GM19438 (cell line): ENCODE data around the gene ZNF732.
A peak's percentile ranks its signal among the peaks of the same experiment; 100 is the strongest.
"Not testable (repeated sequence)": the region's sequence is repeated elsewhere in the genome, so short reads cannot be mapped to it uniquely, and the experiment has no call there.

Experiments
- ATAC-seq: cut with Tn5 transposase; IDR thresholded peaks from one replicate; pipeline ENCODE4 v1.9.1; 2021; ENCODE audit warnings: low read depth; ENCODE audit not compliant: unreplicated experiment

ZNF732 gene

DNA sequence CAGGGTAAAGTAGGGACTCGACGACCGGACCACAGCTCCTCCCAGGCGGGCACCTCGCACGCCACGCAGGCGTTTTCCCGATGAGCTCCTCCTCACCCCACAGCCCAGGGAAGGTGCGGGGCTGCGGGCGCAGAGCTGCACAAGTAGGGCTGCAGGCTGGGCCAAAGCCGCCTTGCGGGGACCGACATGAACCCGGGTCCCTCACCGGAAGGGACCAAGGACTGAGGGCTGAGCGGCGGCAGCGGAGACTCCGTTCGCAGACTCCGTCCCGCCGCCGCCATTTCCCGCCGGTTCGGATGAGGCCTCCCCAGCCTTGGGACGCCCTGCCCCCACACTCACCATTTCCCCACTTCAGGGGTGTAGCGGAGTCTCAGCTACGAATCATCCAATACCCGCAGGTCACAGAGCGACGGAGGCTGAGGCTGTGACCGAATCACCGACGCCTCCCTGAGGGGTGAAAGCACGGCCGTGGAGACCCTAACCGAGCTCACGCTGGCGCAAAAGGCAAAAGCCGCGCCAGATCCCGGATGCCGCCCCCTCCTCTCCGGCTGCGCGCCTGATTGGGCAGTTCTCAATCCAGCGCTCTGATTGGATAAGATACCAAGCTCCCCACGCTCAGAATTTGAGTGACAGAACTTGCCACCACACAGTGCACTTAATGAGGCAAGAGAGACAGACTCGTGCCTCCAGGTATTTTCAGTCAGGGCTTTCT lies at the start of gene ZNF732:
Gene ZNF732 (minus strand): TSS at position 506 of the 712 bp plus-strand sequence. CDS start 164 bp downstream, at position 342.
- no peak for ATAC-seq

GRCh38 chr4:340011-340410 lies 34.7 kb upstream of the ZNF732 start:
- no peak for ATAC-seq

DNA sequence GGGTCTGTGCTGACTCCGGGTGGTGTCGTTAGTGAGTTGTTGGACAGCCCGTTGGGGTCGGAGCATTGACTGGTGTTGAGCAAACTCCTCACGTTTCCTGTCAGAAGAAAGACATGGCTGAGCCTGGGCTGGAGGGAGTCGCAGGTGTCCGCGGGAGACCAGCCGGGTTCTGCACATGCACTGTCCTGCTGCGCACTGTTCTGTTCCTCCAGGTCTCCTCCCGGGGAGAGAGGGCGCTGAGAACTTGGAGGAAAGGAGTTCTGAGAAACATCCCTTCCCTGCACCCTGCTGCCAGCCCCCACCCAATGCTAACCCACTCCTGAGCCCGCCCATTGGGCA lies 33.5 kb upstream of the ZNF732 start:
- no peak for ATAC-seq

DNA sequence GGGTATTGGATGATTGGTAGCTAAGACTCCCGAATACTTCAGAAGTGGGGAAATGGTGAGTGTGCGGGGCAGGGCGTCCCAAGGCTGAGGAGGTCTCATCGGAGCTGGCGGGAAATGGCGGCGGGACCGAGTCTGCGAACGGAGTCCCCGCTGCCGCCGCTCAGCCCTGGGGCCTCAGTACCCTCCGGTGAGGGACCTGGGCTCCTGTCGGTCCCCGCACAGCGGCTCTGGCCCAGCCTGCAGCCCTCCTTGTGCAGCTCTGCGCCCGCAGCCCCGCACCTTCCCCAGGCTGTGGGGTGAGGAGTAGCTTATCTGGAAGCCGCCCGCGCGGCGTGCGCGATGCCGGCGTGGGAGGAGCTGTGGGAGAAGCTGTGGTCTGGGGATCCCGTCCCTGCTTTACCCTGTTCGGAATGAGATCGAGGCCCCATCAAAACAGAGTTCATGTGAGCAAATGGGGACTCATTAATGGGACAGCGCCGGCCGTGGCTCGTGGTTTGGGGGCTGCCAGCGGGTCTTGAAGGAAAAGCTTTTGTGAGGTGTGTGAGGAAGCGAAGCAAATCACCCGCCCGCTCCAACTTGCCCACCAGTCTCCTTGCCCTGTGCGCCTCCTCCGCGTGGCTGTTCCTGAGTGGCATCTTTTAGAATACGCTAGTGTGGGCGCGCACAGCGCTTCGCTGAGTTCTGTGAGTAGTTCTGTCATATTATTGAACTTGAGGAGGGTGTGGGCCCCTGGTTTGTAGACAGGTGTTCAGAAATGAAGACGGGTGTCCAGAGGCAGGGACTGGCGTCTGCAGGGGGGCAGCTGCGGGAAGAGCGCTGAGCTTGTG lies 32.9 kb upstream of the ZNF732 start:
- ATAC-seq: peak; percentile 33

GRCh38 chr4:337143-337931 lies 32.1 kb upstream of the ZNF732 start, which contains the start of gene ZNF141:
Gene ZNF141 (plus strand): TSS chr4:337814. CDS start chr4:337984, 170 bp downstream.
- ATAC-seq: peak; percentile 91

GRCh38 chr4:336893-337142 lies 31.5 kb upstream of the ZNF732 start:
- ATAC-seq: no peak

DNA sequence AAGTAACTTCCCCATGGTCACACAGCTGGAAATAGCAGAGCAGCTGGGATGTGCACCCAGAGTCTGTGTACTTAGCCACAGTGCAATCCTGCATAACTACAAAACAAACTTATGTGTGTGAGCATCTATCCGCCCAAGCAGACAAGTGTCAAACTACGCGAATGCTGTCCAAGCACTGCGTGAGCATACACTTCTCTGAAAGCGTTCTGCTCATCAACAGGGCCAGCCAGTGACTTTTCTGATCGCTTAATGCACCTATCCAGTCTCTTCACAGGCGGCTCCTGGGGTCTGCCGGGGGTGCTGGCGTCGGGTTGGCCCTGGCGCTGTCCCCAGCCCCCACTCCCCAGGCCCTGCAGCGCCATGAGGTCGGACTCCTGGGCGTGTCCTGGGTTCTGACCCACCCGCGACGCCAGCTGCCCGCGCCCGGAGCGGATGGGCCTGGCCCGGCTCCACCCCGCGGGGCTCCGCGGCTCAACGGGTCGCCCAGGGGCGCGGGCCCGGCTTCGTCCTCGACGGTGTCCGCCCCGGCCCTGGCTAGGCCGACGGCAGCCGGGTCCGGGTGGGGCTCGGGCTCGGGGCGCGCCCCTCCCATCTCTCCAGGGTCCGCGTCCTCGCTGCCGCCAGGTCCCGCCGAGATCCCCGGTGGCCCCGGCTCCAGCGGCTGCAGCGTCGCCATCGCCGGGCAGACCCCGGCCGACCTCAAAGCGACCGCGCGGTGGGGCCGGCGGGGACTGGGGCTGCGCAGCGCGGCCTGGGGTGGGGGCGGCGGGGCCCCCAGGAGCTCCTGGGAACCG lies 31.0 kb upstream of the ZNF732 start:
- no peak for ATAC-seq

GRCh38 chr4:335515-335914 lies 30.2 kb upstream of the ZNF732 start:
- no peak for ATAC-seq

DNA sequence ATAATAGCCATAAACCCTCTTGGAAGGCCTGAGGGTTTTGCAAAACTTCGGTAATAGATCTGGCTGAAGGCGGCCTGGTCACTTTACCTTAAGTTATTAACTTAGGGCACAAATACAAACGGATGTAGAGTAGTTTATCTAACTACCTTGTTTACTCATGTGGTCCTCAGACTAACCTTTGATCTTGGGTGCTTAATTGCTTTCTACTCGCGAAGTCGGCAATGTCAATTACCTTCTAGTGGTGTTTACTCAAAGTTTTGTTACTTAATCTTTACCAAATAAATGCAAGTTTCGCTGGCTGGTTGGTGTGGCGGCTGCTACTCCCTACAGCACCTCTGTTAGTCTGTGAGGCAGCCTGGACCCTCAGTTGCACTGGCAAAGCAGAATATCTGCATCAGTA lies 23.5 kb upstream of the ZNF732 start:
- ATAC-seq: no peak

DNA sequence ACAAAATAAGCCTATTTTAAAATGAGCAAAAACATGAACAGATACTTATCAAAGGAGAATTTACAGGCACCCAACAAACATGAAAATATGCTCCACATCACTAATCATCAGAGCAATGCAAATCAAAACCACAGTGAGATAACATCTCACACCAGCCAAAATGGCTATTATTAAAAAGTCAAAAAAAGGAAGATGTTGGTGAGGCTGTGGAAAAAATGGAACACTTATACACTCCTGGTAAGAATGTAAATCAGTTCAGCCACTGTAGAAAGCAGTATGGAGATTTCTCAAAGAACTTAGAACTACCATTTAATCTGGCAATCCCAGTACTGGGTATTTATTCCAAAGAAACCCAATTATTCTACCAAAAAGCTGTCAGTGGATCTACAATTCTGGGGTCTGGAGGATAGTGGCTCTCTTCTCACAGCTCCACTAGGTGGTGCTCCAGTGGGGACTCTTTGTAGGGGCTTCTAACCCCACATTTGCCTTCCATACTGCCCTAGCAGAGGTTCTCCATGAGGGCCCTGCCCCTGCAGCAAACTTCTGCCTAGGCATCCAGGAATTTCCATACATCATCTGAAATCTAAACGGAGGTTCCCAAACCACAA lies 9.1 kb upstream of the ZNF732 start:
- no peak for ATAC-seq

DNA sequence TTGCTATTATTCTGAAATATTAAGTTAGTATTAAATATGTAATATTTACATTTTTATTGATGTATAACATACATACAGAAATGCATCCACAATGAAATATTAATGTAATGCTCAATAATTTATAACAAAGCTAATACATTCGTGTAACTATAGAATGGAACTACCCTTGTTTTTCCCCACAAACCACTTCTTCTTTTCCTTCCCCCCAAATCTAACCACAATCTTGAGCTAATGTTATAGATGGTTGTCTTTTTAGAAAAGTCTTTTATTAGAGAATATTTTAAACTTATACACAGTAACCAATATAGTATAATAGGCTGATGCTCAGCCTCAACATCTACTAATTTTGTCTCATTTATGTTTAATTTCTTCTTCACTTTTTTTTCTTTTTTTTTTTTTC lies 4.5 kb upstream of the ZNF732 start:
- no peak for ATAC-seq

GRCh38 chr4:306551-306961 lies 1.3 kb upstream of the ZNF732 start:
- ATAC-seq: peak; percentile 81

- not testable (repeated sequence) for ATAC-seq
Observed at GRCh38 chr4:304516-304915, 758 bp downstream of the ZNF732 start.

GRCh38 chr4:302381-302780 lies 2.9 kb downstream of the ZNF732 start:
- no peak for ATAC-seq

- ATAC-seq: no peak
Observed at GRCh38 chr4:294732-295131, 10.5 kb downstream of the ZNF732 start.

DNA sequence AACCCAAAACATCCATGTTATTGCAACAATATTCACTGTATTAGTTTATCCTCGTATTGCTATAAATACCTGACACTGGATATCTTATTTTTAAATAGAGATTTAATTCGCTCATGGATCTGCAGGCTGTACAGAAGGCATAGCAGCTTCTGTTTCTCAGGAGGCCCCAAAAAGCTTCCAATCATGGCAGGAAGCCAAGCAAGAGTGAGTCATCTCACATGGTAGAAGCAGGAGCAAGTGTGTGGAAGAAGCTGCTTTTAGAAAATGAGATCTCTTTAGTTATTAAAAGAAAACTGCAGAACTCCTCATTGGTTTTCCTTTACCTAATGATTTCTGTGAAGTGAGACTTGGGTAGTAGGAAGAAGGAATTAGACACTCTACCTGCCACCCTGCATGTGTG lies 16.4 kb downstream of the ZNF732 start:
- no peak for ATAC-seq

GRCh38 chr4:273309-274017 lies 31.8 kb downstream of the ZNF732 start:
- ATAC-seq: no peak

DNA sequence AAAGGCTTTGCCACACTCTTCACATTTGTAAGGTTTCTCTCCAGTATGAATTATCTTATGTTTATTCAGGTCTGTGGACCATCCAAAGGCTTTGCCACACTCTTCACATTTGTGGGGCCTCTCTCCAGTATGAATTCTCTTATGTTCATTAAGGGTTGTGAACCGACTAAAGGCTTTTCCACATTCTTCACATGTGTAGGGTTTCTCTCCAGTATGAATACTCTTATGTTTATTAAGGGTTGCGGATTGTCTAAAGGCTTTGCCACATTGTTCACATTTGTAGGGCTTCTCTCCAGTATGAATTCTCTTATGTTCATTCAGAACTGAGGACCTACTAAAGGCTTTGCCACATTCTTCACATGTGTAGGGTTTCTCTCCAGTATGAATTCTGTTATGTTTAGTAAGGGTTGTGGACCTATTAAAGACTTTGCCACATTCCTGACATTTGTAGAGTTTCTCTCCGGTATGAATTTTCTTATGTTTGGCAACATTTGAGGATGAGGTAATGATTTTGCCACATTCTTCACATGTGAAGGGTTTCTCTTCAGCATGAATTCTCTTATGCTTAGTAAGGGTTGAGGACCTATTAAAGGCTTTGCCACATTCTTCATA lies 33.7 kb downstream of the ZNF732 start:
- ATAC-seq: no peak

DNA sequence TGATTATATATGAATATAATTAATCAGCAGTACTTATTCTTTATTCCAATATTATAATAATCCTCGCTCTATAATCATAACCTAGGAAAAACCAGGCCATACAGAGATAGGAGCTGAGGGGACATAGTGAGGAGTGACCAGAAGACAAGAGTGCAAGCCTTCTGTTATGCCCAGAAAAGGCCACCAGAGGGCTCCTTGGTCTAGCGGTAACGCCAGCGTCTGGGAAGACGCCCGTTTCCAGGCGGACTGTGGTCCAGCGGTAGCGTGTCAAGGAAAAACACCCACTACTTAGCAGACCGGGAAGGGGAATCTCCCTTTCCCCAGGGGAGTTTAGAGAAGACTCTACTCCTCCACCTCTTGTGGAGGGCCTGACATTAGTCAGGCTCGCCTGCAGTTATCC lies 46.0 kb downstream of the ZNF732 start:
- not testable (repeated sequence) for ATAC-seq
